AG10803 (cell line): ENCODE measurements around the gene CMIP.

Experiments
- DNase-seq: peaks from one replicate; pipeline ENCODE4 v3.0.0; 2010; ENCODE audit warnings: low read depth
- H3K4me3 ChIP-seq: 2 replicates; pipeline ENCODE4 v1.5.1; 2011; ENCODE audit warnings: mild to moderate bottlenecking, low read length, control low read depth
- TF ChIP-seq, protein P1 (sequence below): conservative IDR thresholded peaks from 2 replicates; pipeline ENCODE4 v1.5.1; 2011; ENCODE audit warnings: mild to moderate bottlenecking, low read length, control low read depth, inconsistent platforms

The CMIP gene

DNA sequence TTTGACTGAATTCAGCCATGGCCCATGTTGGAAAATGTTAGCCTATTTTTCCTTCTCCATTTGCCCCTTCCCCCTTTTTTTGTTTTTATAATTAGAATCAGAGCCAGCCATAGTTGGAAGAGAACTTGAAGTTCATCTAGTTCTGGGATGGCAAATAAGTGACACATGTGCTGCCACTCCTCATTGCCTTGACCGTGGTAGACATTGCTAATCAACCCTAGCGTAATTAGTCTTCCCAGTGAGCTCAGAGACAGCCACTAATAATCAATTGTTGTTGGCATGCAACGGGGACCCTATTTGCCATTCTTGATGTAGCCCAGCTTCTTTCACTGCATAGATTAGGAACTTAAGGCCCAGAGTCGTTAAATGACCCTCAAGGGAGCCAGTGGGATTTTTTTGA, 16.6 kb downstream of the CMIP start:
- DNase-seq: no peak
- no peak overlapping the region for H3K4me3 ChIP-seq
- TF ChIP-seq, protein P1, sequence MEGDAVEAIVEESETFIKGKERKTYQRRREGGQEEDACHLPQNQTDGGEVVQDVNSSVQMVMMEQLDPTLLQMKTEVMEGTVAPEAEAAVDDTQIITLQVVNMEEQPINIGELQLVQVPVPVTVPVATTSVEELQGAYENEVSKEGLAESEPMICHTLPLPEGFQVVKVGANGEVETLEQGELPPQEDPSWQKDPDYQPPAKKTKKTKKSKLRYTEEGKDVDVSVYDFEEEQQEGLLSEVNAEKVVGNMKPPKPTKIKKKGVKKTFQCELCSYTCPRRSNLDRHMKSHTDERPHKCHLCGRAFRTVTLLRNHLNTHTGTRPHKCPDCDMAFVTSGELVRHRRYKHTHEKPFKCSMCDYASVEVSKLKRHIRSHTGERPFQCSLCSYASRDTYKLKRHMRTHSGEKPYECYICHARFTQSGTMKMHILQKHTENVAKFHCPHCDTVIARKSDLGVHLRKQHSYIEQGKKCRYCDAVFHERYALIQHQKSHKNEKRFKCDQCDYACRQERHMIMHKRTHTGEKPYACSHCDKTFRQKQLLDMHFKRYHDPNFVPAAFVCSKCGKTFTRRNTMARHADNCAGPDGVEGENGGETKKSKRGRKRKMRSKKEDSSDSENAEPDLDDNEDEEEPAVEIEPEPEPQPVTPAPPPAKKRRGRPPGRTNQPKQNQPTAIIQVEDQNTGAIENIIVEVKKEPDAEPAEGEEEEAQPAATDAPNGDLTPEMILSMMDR: no peak

- TF ChIP-seq, protein P1: no peak
- DNase-seq: no peak
- no peak overlapping the region for H3K4me3 ChIP-seq
Observed at GRCh38 chr16:81461766-81462165, 17.2 kb downstream of the CMIP start.

DNA sequence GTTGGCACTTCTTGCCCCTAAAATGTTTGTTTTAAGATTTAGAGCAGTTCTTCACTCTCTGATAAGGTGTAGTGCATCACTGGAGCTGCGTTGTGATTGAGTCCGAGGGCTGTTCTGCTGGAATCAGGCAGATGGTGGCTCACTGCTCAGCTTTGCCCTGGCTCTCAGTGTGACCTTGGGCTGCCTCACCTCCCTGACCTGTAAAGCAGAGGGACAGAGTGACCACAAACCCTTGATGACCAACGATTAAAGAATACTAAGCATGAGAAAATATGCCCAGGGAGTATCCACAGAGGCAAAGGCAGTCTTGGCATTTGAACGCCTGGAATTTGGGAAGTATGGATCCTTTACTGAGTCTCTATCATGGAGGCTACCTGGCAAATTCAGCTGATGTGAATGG, 18.1 kb downstream of the CMIP start:
- no peak overlapping the region for H3K4me3 ChIP-seq
- TF ChIP-seq, protein P1: no peak
- no peak for DNase-seq

DNA sequence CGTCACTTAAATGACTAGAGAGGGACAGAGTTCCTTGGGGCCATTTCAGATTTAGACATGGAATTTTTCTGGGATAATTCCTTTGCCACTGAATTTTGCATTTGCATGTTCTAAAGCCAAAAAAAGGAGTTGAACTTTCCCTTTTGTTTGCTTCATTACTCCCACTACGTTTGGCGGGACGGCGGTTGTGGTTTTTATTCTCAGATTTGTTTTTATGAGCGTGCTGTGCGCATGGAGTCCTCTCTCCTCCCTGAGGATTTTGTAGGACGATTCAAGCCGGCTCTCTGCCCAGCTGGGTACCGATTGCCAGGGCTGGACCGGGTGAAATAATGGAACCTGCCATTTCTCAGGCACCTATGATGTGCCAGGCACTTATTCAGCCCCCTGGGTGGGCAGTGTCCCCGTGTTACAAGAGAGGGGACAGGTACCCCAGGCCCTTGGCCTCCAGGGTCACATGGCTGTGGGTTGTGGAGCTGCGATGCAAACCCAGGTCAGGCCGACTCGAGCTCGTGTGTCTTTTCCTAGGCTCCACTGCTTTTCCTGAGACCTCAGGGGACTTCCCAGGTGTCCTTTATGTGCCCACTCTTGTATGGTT, 18.8 kb downstream of the CMIP start:
- TF ChIP-seq, protein P1: no peak
- no peak for DNase-seq
- no peak overlapping the region for H3K4me3 ChIP-seq

DNA sequence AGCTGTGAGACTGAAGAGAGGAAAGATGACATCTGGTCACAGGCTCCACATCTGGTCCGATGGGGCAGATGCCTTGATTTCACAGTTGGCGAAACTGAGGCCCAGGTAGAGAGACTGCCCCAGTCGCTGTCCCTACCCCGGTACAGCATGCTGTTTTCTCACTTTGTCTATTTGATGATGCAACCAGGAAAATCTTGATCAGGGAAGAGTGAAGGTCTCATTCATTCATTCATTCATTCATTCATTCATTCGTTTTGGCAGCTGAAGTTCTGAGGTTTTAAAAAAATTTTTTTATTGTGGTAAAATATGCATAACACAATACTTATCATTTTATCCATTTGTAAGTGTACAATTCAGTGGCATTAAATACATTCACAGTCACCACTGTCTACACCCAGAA, 19.7 kb downstream of the CMIP start:
- no peak overlapping the region for H3K4me3 ChIP-seq
- TF ChIP-seq, protein P1: no peak
- no peak for DNase-seq

DNA sequence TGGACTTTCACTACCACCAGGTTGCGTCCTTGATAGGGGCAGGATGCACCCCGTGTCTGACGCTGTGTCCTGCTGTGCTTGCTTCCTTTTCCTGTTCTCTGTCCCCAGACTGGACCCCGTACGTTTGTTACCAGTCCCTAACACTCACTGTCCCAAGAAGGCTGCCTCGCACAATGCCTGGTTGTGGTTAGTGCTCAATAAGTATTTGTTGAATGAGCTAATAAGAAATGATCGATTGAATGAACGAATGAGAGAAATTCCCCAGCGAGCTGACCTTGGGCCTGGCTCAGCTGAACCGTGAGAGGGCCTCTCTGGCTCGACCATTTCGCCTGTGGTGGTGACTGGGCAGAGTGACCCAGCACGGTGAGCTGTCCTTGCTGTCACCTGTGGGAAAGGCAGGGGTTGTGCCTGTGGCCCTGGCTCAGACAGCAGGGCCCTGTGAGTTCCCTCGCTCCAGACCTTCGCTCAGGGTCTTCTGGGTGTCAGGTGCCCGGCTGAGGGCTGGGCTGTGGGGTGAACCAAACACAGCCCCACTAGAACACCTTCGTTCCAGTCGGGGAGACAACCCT, 20.9 kb downstream of the CMIP start:
- TF ChIP-seq, protein P1: no peak
- DNase-seq: no peak
- no peak overlapping the region for H3K4me3 ChIP-seq

- H3K4me3 ChIP-seq: no peak overlapping the region
- TF ChIP-seq, protein P1: no peak
- DNase-seq: peak; percentile 70
Observed at GRCh38 chr16:81466356-81466980, 21.9 kb downstream of the CMIP start.
